Measurements from ENCODE around the gene CUBN.
"Not testable (repeated sequence)": the region's sequence is repeated elsewhere in the genome, so short reads cannot be mapped to it uniquely, and the experiment has no call there.

Gene CUBN

DNA sequence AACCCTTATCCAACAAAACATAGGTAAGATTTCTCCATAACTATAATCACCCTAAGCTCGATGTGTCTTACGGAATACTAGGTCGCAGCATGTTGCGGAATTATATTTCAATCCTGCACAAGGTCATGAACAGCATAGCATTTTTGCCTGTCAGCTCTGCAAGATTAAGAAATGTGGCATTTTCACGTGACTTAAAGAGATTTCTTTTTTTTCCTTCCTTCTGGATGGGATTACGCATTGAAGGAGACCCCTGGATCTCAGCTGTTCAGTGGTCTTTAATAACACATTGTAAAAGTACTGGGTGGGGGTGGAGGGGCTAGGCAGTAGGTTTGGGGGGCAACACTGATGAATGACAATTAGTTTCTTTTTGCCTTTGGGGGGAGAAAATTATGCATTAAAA lies 106.7 kb downstream of the CUBN start:
- no peak overlapping the region for H3K4me3 ChIP-seq (ENCODE audit: low read length)
- TF ChIP-seq ZNF274 (IDR thresholded peaks at IDR 0.05; ENCODE audit: low read depth, low read length): no peak

DNA sequence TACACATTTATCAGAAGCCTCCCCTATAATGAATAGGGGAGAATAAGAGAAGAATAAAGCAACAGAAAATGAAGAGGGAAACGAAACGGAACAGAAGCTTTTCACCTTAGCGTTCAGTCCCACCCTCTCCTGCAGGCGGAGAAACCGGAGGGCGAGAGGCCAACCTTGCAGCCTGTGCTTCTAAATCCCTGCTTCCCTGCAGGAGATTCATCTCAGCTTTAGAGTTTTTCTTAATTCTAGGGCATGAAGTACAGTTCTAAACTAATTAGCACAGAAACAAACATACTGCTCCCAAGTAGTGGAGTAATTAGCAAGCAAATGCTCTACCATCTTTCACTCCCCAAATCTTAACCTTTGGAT lies 107.2 kb downstream of the CUBN start:
- H3K4me3 ChIP-seq (ENCODE audit: low read length): no peak overlapping the region
- TF ChIP-seq ZNF274 (IDR thresholded peaks at IDR 0.05; ENCODE audit: low read depth, low read length): no peak

GRCh38 chr10:17021656-17022465 lies 107.8 kb downstream of the CUBN start:
- no peak for TF ChIP-seq ZNF274 (IDR thresholded peaks at IDR 0.05; ENCODE audit: low read depth, low read length)
- H3K4me3 ChIP-seq (ENCODE audit: low read length): no peak overlapping the region

DNA sequence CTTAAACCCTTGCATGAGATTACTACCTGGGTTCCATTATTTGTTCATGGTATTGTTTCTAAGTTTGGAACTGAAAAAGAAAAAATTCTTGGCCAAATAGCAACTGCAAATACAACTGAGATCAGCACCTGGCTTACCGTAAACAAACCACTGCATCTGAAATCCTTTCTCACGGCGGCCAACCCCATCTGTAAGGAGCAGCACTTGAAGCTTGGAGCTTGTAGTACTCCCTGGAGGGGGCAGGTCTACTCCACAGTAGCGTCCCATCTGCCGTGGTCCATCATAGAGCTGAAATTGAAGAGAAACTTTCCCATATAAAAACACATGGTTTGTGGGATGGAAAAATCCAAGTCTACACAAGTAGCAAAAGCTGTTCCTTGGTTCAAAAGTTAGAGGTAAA lies 109.9 kb downstream of the CUBN start:
- no peak for TF ChIP-seq ZNF274 (IDR thresholded peaks at IDR 0.05; ENCODE audit: low read depth, low read length)

GRCh38 chr10:17013131-17013983 lies 116.3 kb downstream of the CUBN start:
- not testable (repeated sequence) for H3K4me3 ChIP-seq (ENCODE audit: low read length)

More for the DNA sequence above, 109.9 kb downstream of the CUBN start:
- H3K4me3 ChIP-seq (ENCODE audit: low read length): no peak overlapping the region

- not testable (repeated sequence) for H3K4me3 ChIP-seq (ENCODE audit: low read length)
Measured at GRCh38 chr10:17012731-17013130, 116.9 kb downstream of the CUBN start.

GRCh38 chr10:17010363-17011145 lies 119.1 kb downstream of the CUBN start:
- no peak overlapping the region for H3K4me3 ChIP-seq (ENCODE audit: low read length)
- TF ChIP-seq ZNF274 (IDR thresholded peaks at IDR 0.05; ENCODE audit: low read depth, low read length): no peak

GRCh38 chr10:17009212-17009700 lies 120.4 kb downstream of the CUBN start:
- TF ChIP-seq ZNF274 (IDR thresholded peaks at IDR 0.05; ENCODE audit: low read depth, low read length): no peak
- no peak overlapping the region for H3K4me3 ChIP-seq (ENCODE audit: low read length)

GRCh38 chr10:17007418-17007770 lies 122.2 kb downstream of the CUBN start:
- H3K4me3 ChIP-seq (ENCODE audit: low read length): no peak overlapping the region
- TF ChIP-seq ZNF274 (IDR thresholded peaks at IDR 0.05; ENCODE audit: low read depth, low read length): no peak

DNA sequence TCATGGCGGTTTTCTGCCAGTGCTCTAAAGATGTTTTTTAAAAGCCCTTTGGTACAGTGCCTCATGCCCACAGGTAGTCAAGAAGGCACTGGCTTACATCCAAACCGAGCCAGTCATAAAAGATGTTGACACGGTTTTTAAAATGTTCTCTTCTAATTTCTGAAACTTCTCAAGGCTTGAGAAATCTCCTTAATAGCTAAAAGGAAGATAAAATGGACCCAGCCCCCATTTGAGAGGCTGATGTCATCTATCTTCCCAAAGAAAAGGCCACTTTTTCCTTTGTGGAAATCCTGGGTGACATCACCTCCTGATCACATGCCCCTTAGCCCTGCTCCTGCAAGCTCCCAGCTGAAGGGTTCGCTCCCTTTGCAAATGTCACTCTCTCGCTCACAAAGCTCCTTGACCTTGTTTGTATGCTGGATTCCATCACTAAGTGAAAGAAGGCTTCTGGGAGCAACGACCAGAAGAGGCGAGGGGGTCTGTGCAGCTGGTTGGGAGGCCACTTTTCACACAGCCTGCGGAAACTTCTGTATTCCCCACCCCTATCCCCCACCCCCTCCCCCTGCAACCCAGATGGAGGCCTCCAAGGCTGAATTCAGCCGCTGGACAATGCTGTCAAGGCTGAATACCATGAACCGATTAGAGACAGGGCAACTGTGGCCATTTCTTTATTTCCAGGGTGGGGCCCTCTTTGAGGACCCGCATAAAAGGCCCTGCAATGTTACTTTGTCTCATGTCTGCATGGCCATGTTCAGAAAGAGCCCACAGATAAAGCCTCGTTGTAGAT lies 122.8 kb downstream of the CUBN start:
- no peak for TF ChIP-seq ZNF274 (IDR thresholded peaks at IDR 0.05; ENCODE audit: low read depth, low read length)
- no peak overlapping the region for H3K4me3 ChIP-seq (ENCODE audit: low read length)

DNA sequence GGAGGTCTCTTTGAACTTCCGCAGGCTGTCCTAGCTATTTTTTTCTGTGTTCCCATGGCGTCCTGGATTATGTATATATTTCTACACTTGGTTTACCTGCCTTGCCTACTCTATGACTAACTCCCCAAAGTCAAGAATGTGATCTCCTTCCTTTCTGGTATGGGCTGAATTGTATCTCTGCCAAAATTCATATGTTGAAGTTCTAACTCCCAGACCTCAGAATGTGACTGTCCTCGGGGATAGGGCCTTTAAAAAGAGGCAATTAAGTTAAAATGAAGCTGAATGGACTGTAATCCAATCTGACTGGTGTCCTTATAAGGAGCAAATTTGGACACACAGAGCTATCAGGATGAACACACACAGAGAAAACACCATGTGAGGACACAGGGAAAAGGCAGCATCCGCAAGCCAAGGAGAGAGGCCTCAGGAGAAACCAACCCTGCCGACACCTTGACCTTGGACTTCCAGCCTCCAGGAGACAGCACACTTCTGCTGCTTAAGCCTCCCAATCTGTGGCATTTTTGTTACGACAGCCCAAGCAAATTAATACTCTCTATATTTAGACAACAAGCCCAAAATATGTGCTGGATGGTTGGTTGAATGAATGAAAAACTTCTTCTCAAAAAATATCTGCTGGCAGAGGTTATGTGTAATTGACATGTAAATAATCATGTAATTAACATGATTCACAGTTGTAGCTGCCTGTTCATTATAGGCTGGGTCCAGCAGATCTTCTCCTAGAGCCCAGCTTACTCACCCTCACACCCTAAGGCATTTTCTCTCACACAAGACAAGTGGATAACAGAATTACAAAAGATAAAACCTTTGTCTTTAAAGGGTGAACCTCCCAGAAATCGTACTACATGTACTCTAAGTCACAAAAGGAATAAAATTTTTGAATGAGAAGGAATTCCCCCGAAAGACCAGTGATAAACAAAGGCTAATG lies 123.7 kb downstream of the CUBN start:
- TF ChIP-seq ZNF274 (IDR thresholded peaks at IDR 0.05; ENCODE audit: low read depth, low read length): no peak
- H3K4me3 ChIP-seq (ENCODE audit: low read length): no peak overlapping the region

- no peak for TF ChIP-seq ZNF274 (IDR thresholded peaks at IDR 0.05; ENCODE audit: low read depth, low read length)
Measured at GRCh38 chr10:17004801-17005380, 124.7 kb downstream of the CUBN start.

More at GRCh38 chr10:17004801-17005380, 124.7 kb downstream of the CUBN start:
- H3K4me3 ChIP-seq (ENCODE audit: low read length): no peak overlapping the region

All from GM08714 (cell line).